B cell (primary cell): Measurements from ENCODE around the gene LHX2.

Experiments
- CTCF ChIP-seq: fragments of 200-600 bp; IDR thresholded peaks from one replicate; pipeline ENCODE4 v1.8.0; 2022; ENCODE audit warnings: antibody characterized with exemption, mild to moderate bottlenecking
- EZH2 ChIP-seq: IDR thresholded peaks from 2 replicates; pipeline ENCODE4 v1.6.1; 2012; ENCODE audit warnings: borderline replicate concordance, low read depth, mild to moderate bottlenecking, moderate library complexity, low read length; ENCODE audit not compliant: insufficient read depth, poor library complexity, severe bottlenecking

GRCh38 chr9:124038790-124039633 lies 27.4 kb downstream of the LHX2 start:
- no peak for TF ChIP-seq EZH2
- TF ChIP-seq CTCF, result no peak
